Measurements from ENCODE around the gene RSPH3. TPM values are rescaled to one million over a fixed set of nuclear protein-coding genes. Genes with fewer than 3 reads are reported as not detected.
"Not testable (repeated sequence)": the region's sequence is repeated elsewhere in the genome, so short reads cannot be mapped to it uniquely, and the experiment has no call there.

Gene RSPH3
- total RNA-seq = 9.5 TPM
- long read RNA-seq, full-length matches to known transcripts = 7 of 14 reads
- long read RNA-seq, partial matches to known transcripts = 1 of 14 reads
- long read RNA-seq, other reads (novel, unspliced or antisense) = 6 of 14 reads

- peak; percentile 96 for DNase-seq
- intact Hi-C loops (cut with DNase I) = loop anchor here (10.0 kb wide), 1 partner anchor 135 kb away; no protein-coding TSS in a partner anchor
- ATAC-seq (ENCODE audit: poor library complexity) = peak; percentile 96
These were observed at the start of gene RSPH3 for GRCh38 chr6:158999666-159000403. TSS of gene RSPH3 (minus strand) at chr6:159000202. CDS start at chr6:158999550, 652 bp downstream.

GRCh38 chr6:159047891-159048685, 48.1 kb upstream of the RSPH3 start:
- ATAC-seq (ENCODE audit: poor library complexity) = no peak
- no peak for DNase-seq
- intact Hi-C loops (cut with DNase I) = no loop called here

- intact Hi-C loops (cut with DNase I) = no loop called here
- DNase-seq (no peak), ATAC-seq (ENCODE audit: poor library complexity) (no peak)
These were observed 45.8 kb upstream of the RSPH3 start for GRCh38 chr6:159045801-159046200.

GRCh38 chr6:159044899-159045727, 45.1 kb upstream of the RSPH3 start, which contains the start of gene TAGAP:
TSS of gene TAGAP (minus strand) at chr6:159044991. CDS start at chr6:159044146, 845 bp downstream.
- intact Hi-C loops (cut with DNase I) = loop anchor here (5.0 kb wide), 1 partner anchor 87 kb away; no protein-coding TSS in a partner anchor
- DNase-seq (peak; percentile 80), ATAC-seq (ENCODE audit: poor library complexity) (peak; percentile 76)

GRCh38 chr6:159043947-159044346, 43.9 kb upstream of the RSPH3 start:
- ATAC-seq (ENCODE audit: poor library complexity) = no peak
- intact Hi-C loops (cut with DNase I) = loop anchor here (5.0 kb wide), 1 partner anchor 88 kb away; no protein-coding TSS in a partner anchor
- DNase-seq = no peak

GRCh38 chr6:159043251-159043650, 43.2 kb upstream of the RSPH3 start:
- DNase-seq (no peak), ATAC-seq (ENCODE audit: poor library complexity) (no peak)
- intact Hi-C loops (cut with DNase I) = loop anchor here (5.0 kb wide), 1 partner anchor 89 kb away; no protein-coding TSS in a partner anchor

GRCh38 chr6:159042826-159043181, 42.8 kb upstream of the RSPH3 start:
- no peak for ATAC-seq (ENCODE audit: poor library complexity)
- no peak for DNase-seq
- intact Hi-C loops (cut with DNase I) = loop anchor here (5.0 kb wide), 1 partner anchor 89 kb away; no protein-coding TSS in a partner anchor

GRCh38 chr6:159042003-159042825, 42.2 kb upstream of the RSPH3 start:
- intact Hi-C loops (cut with DNase I) = loop anchor here (5.0 kb wide), 1 partner anchor 90 kb away; no protein-coding TSS in a partner anchor
- ATAC-seq (ENCODE audit: poor library complexity) (peak; percentile 82), DNase-seq (peak; percentile 49)

- ATAC-seq (ENCODE audit: poor library complexity) = no peak
- intact Hi-C loops (cut with DNase I) = loop anchor here (5.0 kb wide), 1 partner anchor 91 kb away; no protein-coding TSS in a partner anchor
These were observed 41.2 kb upstream of the RSPH3 start for GRCh38 chr6:159041181-159041580.

GRCh38 chr6:159039885-159040258, 39.9 kb upstream of the RSPH3 start:
- ATAC-seq (ENCODE audit: poor library complexity) (no peak), DNase-seq (no peak)
- intact Hi-C loops (cut with DNase I) = loop anchor here (5.0 kb wide), 1 partner anchor 92 kb away; no protein-coding TSS in a partner anchor

More at GRCh38 chr6:159041181-159041580, 41.2 kb upstream of the RSPH3 start:
- no peak for DNase-seq

- DNase-seq (no peak), ATAC-seq (ENCODE audit: poor library complexity) (peak; percentile 43)
- intact Hi-C loops (cut with DNase I) = no loop called here
These were observed 39.2 kb upstream of the RSPH3 start for GRCh38 chr6:159038914-159039884.

GRCh38 chr6:159038318-159038717, 38.3 kb upstream of the RSPH3 start:
- ATAC-seq (ENCODE audit: poor library complexity); intact Hi-C loops (cut with DNase I): not testable (repeated sequence)
- DNase-seq = peak; percentile 44

GRCh38 chr6:159037756-159038290, 37.8 kb upstream of the RSPH3 start:
- DNase-seq (no peak), ATAC-seq (ENCODE audit: poor library complexity) (no peak)
- intact Hi-C loops (cut with DNase I) = no loop called here

GRCh38 chr6:159036673-159037072, 36.7 kb upstream of the RSPH3 start:
- ATAC-seq (ENCODE audit: poor library complexity) = no peak
- intact Hi-C loops (cut with DNase I) = no loop called here
- DNase-seq = no peak

GRCh38 chr6:159035891-159036290, 35.9 kb upstream of the RSPH3 start:
- ATAC-seq (ENCODE audit: poor library complexity) (no peak), DNase-seq (no peak)
- intact Hi-C loops (cut with DNase I) = no loop called here
